ENCODE results near the gene TMEM247. TPM values are rescaled to one million over a fixed set of nuclear protein-coding genes. Genes with fewer than 3 reads are reported as not detected.

The TMEM247 gene
- total RNA-seq, 1 donor from 2014 or later, result not detected

- Mint-ChIP-seq H3K9me3 (no peaks in the 10 kb centered on the region), H3K36me3 (ENCODE audit: low read depth) (no peaks in the 10 kb centered on the region), H3K27me3 (ENCODE audit: low read depth) (peaks cover 16% of the 10 kb centered on the region), H3K27ac (ENCODE audit: unreplicated experiment) (no peak overlapping the region), H3K4me3 (peak overlapping the region; percentile 88), H3K4me1 (peaks cover 53% of the 10 kb centered on the region)
- TF ChIP-seq CTCF (conservative IDR thresholded peaks at IDR 0.05), result no peak
- no peak for DNase-seq (ENCODE audit: low read depth, low spot score)
Observed at GRCh38 chr2:46499392-46499785, 20.0 kb downstream of the TMEM247 start.

- peaks cover 16% of the 10 kb centered on the region for H3K27me3 Mint-ChIP-seq (ENCODE audit: low read depth)
- DNase-seq (ENCODE audit: low read depth, low spot score), result no peak
- H3K9me3 Mint-ChIP-seq, result no peaks in the 10 kb centered on the region
- peaks cover 57% of the 10 kb centered on the region for H3K4me1 Mint-ChIP-seq
- no peak for TF ChIP-seq CTCF (conservative IDR thresholded peaks at IDR 0.05)
- H3K36me3 Mint-ChIP-seq (ENCODE audit: low read depth), result no peaks in the 10 kb centered on the region
- no peak overlapping the region for H3K27ac Mint-ChIP-seq (ENCODE audit: unreplicated experiment)
- H3K4me3 Mint-ChIP-seq, result peak overlapping the region; percentile 35
Observed at GRCh38 chr2:46500801-46501200, 21.4 kb downstream of the TMEM247 start.

DNA sequence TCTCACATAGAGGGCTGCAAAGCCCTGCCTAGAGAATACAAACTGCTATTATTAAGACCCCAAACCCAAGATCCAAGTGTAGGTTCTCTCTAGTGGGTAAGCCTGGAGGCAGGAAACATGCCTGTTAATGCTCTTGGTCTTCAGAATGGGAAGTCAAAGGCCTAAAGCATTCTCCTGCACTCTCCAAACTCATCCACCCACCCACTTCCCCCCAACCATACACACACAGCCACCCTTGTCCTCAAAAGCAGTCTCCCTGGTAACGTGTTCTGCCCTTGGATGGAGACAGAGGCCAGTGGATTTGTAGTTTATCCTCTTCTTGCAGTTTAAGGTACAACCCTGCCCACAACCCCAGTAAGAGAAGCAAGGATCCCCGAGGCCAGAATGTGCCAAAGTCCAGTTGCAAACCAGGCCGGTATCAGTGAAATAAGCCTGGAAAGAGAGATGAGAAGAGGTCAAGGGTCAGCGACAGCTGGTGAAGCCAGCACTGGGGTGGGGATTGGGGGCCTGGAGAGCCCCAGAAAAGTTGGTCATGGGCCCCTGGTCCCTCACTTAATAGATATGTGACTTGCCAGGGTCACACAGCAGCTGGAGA lies 23.0 kb downstream of the TMEM247 start:
- Mint-ChIP-seq H3K27me3 (ENCODE audit: low read depth) (peaks cover 16% of the 10 kb centered on the region), H3K4me3 (peak overlapping the region; percentile 79)
- no peak for TF ChIP-seq CTCF (conservative IDR thresholded peaks at IDR 0.05)

GRCh38 chr2:46503686-46504085 lies 24.3 kb downstream of the TMEM247 start:
- H3K27me3 Mint-ChIP-seq (ENCODE audit: low read depth), result peaks cover 8% of the 10 kb centered on the region
- peak overlapping the region; percentile 9 for H3K4me3 Mint-ChIP-seq
- no peak for TF ChIP-seq CTCF (conservative IDR thresholded peaks at IDR 0.05)
- no peak for DNase-seq (ENCODE audit: low read depth, low spot score)
- H3K27ac Mint-ChIP-seq (ENCODE audit: unreplicated experiment), result peak overlapping the region; percentile 16
- no peaks in the 10 kb centered on the region for H3K9me3 Mint-ChIP-seq
- H3K36me3 Mint-ChIP-seq (ENCODE audit: low read depth), result no peaks in the 10 kb centered on the region
- peaks cover 54% of the 10 kb centered on the region for H3K4me1 Mint-ChIP-seq

More for the DNA sequence above, 23.0 kb downstream of the TMEM247 start:
- Mint-ChIP-seq H3K4me1 (peaks cover 58% of the 10 kb centered on the region), H3K27ac (ENCODE audit: unreplicated experiment) (peak overlapping the region; percentile 79), H3K9me3 (no peaks in the 10 kb centered on the region), H3K36me3 (ENCODE audit: low read depth) (no peaks in the 10 kb centered on the region)
- no peak for DNase-seq (ENCODE audit: low read depth, low spot score)

GRCh38 chr2:46504221-46504620 lies 24.9 kb downstream of the TMEM247 start:
- no peaks in the 10 kb centered on the region for H3K9me3 Mint-ChIP-seq
- TF ChIP-seq CTCF (conservative IDR thresholded peaks at IDR 0.05), result no peak
- no peaks in the 10 kb centered on the region for H3K36me3 Mint-ChIP-seq (ENCODE audit: low read depth)
- no peak for DNase-seq (ENCODE audit: low read depth, low spot score)
- H3K27ac Mint-ChIP-seq (ENCODE audit: unreplicated experiment), result no peak overlapping the region
- peak overlapping the region; percentile 11 for H3K4me3 Mint-ChIP-seq
- peaks cover 5% of the 10 kb centered on the region for H3K27me3 Mint-ChIP-seq (ENCODE audit: low read depth)
- peaks cover 51% of the 10 kb centered on the region for H3K4me1 Mint-ChIP-seq

Data from neural crest cell (in vitro differentiated cells).